OCI-LY3 (cell line): ENCODE data around the gene DEGS2.

Experiments used
- H2AFZ ChIP-seq: fragments of 200-600, 300-600 bp; shearing (Covaris generic); 2 replicates; pipeline ENCODE4 v1.6.0; 2014; ENCODE audit warnings: antibody characterized with exemption, low read depth, low read length
- H3K27ac ChIP-seq: fragments of 200-600, 300-600 bp; sonication (generic); 2 replicates; pipeline ENCODE4 v1.5.1; 2014; ENCODE audit warnings: mild to moderate bottlenecking, low read length, moderate library complexity, mixed read lengths
- H3K27me3 ChIP-seq: fragments of 200-600, 300-600 bp; sonication (generic); 2 replicates; pipeline ENCODE4 v1.6.1; 2014; ENCODE audit warnings: low read depth, low read length, mixed read lengths
- H3K36me3 ChIP-seq: fragments of 200-600, 300-600 bp; sonication (generic); replicated peaks from 2 replicates; pipeline ENCODE3; 2014; ENCODE audit warnings: low read depth, low read length, mixed read lengths
- H3K4me1 ChIP-seq: fragments of 300-600, 200-600 bp; sonication (generic); 2 replicates; pipeline ENCODE4 v1.6.1; 2014; ENCODE audit warnings: low read length, mixed read lengths
- H3K4me2 ChIP-seq: fragments of 200-600, 300-600 bp; sonication (generic); 2 replicates; pipeline ENCODE4 v1.6.1; 2014; ENCODE audit warnings: low read length, mixed read lengths
- H3K4me3 ChIP-seq: fragments of 300-600, 200-600 bp; sonication (generic); 2 replicates; pipeline ENCODE4 v1.5.1; 2014; ENCODE audit warnings: antibody characterized with exemption, mild to moderate bottlenecking, low read length, moderate library complexity
- H3K79me2 ChIP-seq: fragments of 300-600, 200-600 bp; shearing (Covaris generic); 2 replicates; pipeline ENCODE4 v1.6.1; 2014; ENCODE audit warnings: mild to moderate bottlenecking, low read length, mixed read lengths
- H3K9ac ChIP-seq: fragments of 300-600, 200-600 bp; shearing (Covaris generic); 2 replicates; pipeline ENCODE4 v1.6.0; 2014; ENCODE audit warnings: mild to moderate bottlenecking, low read length, moderate library complexity
- H3K9me3 ChIP-seq: fragments of 200-600, 300-600 bp; shearing (Covaris generic); 2 replicates; pipeline ENCODE4 v1.6.1; 2014; ENCODE audit warnings: low read length, mixed read lengths; ENCODE audit not compliant: insufficient read depth
- H4K20me1 ChIP-seq: fragments of 200-600, 300-600 bp; sonication (generic); 2 replicates; pipeline ENCODE4 v1.6.1; 2016; ENCODE audit warnings: low read length, mixed read lengths; ENCODE audit not compliant: insufficient read depth
- CTCF ChIP-seq: fragments of 200-600, 300-600 bp; sonication (generic); IDR thresholded peaks from 2 replicates; pipeline ENCODE4 v1.5.1; 2014; ENCODE audit warnings: antibody characterized with exemption, low read length, low read depth
- EZH2phosphoT487 ChIP-seq: fragments of 200-600 bp; shearing (Covaris generic); IDR thresholded peaks from 2 replicates; pipeline ENCODE4 v1.6.1; 2018; ENCODE audit warnings: antibody characterized with exemption, mixed run types, low read depth

DEGS2 gene

GRCh38 chr14:100203146-100203545, 43.7 kb upstream of the DEGS2 start:
- H3K79me2 ChIP-seq, result no peaks in the 10 kb centered on the region
- H2AFZ ChIP-seq, result no peak overlapping the region
- H3K27ac ChIP-seq, result no peak overlapping the region
- H3K4me1 ChIP-seq, result no peaks in the 10 kb centered on the region
- H3K36me3 ChIP-seq, result no peaks in the 10 kb centered on the region
- no peak for TF ChIP-seq EZH2phosphoT487
- TF ChIP-seq CTCF, result no peak
- H3K4me2 ChIP-seq, result no peak overlapping the region
- H3K4me3 ChIP-seq, result no peak overlapping the region
- no peaks in the 10 kb centered on the region for H3K9me3 ChIP-seq
- H3K9ac ChIP-seq, result no peak overlapping the region
- H4K20me1 ChIP-seq, result no peaks in the 10 kb centered on the region
- peaks cover 8% of the 10 kb centered on the region; the same call in 1 of the 2 replicates for H3K27me3 ChIP-seq

GRCh38 chr14:100202712-100203111, 43.3 kb upstream of the DEGS2 start:
- Histone ChIP-seq H3K79me2 (no peaks in the 10 kb centered on the region), H3K9me3 (no peaks in the 10 kb centered on the region), H3K4me2 (no peak overlapping the region), H3K4me3 (no peak overlapping the region), H3K36me3 (no peaks in the 10 kb centered on the region), H2AFZ (no peak overlapping the region), H3K27me3 (peaks cover 8% of the 10 kb centered on the region; the same call in 1 of the 2 replicates), H3K4me1 (no peaks in the 10 kb centered on the region), H3K27ac (no peak overlapping the region), H4K20me1 (no peaks in the 10 kb centered on the region), H3K9ac (no peak overlapping the region)
- TF ChIP-seq EZH2phosphoT487 (no peak), CTCF (no peak)

- Histone ChIP-seq H3K9ac (no peak overlapping the region), H4K20me1 (no peaks in the 10 kb centered on the region), H3K4me1 (no peaks in the 10 kb centered on the region), H2AFZ (no peak overlapping the region), H3K36me3 (no peaks in the 10 kb centered on the region), H3K4me3 (no peak overlapping the region), H3K4me2 (no peak overlapping the region), H3K27ac (no peak overlapping the region), H3K27me3 (peaks cover 8% of the 10 kb centered on the region; the same call in 1 of the 2 replicates), H3K79me2 (no peaks in the 10 kb centered on the region), H3K9me3 (no peaks in the 10 kb centered on the region)
- no peak for TF ChIP-seq CTCF
- TF ChIP-seq EZH2phosphoT487, result no peak
Observed at GRCh38 chr14:100201701-100202100, 42.3 kb upstream of the DEGS2 start.

GRCh38 chr14:100200311-100200710, 40.9 kb upstream of the DEGS2 start:
- Histone ChIP-seq H3K36me3 (no peaks in the 10 kb centered on the region), H2AFZ (no peak overlapping the region), H3K27ac (no peak overlapping the region), H3K27me3 (peaks cover 8% of the 10 kb centered on the region; the same call in 1 of the 2 replicates), H3K4me2 (no peak overlapping the region), H3K9me3 (no peaks in the 10 kb centered on the region), H3K79me2 (no peaks in the 10 kb centered on the region), H4K20me1 (no peaks in the 10 kb centered on the region), H3K9ac (no peak overlapping the region), H3K4me1 (no peaks in the 10 kb centered on the region), H3K4me3 (no peak overlapping the region)
- TF ChIP-seq CTCF (no peak), EZH2phosphoT487 (no peak)
